CD4-positive, alpha-beta T cell treated with Interleukin-21 for 1 hour (primary cell): ENCODE data around the gene FAM9C.
"Not testable (repeated sequence)": the region's sequence is repeated elsewhere in the genome, so short reads cannot be mapped to it uniquely, and the experiment has no call there.

Source experiments
- DNase-seq: peaks from one replicate; pipeline ENCODE4 v3.0.0-alpha.2; 2020

Gene FAM9C

GRCh38 chrX:13074297-13075262 is 30.2 kb upstream of the FAM9C start:
- peak; percentile 37 for DNase-seq

DNA sequence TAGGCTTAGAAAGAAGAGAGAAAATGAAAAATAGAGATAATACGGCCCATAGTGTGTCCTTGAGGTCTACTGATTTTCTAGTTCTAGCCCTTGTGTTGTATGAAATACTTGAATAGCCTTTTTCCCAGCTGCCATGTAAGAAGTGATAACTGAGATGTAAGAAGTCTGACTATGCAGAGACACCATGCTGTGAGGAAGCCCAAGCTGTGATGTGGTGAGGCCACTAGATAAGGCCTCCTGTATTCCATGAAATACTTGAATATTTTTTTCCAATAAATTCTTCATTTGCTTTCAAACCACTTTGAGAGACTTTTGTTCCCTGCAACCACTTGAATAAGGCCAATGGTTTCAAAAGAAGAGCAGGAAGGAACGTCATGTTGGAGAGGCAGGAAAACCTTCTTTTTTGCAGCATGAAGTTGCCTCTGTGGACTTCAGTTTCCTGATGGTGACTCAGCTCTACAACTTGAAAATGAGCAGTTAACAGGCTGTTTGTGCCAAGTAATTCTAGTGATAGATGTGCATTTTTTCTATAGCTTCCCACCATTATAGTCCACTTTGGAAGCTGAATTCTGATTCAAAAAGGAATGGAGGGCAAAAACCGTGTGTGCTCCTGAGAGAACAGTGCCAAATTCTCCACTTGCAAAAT is 25.5 kb upstream of the FAM9C start:
- DNase-seq: no peak

DNA sequence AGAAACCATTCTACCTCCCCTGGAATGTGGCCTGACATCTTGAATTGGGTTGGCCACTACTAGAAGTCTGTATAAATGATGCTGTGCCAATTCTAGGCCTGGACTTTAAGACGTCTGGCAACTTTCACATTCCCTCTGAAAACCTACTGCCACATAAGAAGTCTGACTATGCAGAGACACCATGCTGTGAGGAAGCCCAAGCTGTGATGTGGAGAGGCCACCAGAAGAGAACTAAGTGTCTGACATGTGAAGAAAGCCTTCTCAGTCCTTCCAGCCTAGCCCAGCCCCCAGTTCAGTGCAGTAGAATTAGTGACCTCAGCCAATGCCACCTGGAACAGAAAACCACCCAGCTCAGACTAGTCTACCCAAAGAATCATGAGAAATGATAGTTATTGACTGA is 24.2 kb upstream of the FAM9C start:
- no peak for DNase-seq

GRCh38 chrX:13067773-13068172 is 23.4 kb upstream of the FAM9C start:
- no peak for DNase-seq

- DNase-seq: no peak
Measured at GRCh38 chrX:13066391-13066790, 22.0 kb upstream of the FAM9C start.

DNA sequence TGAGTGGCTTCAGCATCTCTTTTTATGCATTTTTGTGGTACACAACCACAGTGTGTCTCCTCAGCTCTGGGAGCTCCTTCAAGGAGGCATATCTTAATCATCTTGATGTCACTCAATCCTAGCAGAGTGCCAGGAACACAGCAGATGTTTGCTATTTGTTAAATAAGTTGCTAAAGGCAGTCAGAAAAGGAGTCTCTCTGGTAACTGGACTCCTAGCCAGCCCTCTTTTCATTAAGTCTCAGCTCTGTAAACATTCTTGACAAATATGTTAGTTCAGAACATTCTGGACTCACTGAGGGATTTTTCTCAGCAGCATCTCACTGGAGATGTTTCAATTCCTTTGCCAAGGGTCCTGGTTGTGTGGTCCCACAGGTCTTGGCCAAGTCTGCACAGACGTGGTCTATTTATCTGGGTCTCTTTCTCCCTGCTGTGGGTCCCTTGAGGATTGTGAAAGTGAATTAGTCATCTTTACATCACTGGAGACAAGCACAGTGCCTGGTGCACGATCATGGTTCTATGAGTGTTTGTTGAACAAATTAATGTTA is 20.3 kb upstream of the FAM9C start:
- no peak for DNase-seq

- not testable (repeated sequence) for DNase-seq
Measured at GRCh38 chrX:13063124-13063523, 18.7 kb upstream of the FAM9C start.

DNA sequence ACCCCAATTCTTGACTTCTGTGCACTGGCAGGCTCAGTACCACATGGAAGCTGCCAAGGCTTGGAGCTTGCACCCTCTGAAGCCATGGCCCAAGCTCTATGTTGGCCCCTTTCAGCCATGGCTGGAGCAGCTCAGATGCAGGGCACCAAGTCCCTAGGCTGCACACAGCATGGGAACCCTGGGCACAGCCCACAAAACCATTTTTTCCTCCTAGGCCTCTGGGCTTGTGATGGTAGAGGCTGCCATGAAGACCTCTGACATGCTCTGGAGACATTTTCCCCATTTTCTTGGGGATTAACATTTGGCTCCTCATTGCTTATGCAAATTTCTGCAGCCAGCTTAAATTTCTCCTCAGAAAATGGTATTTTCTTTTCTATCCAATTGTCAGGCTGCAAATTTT is 17.9 kb upstream of the FAM9C start:
- not testable (repeated sequence) for DNase-seq

- DNase-seq: not testable (repeated sequence)
Measured at GRCh38 chrX:13061215-13061708, 16.8 kb upstream of the FAM9C start.

DNA sequence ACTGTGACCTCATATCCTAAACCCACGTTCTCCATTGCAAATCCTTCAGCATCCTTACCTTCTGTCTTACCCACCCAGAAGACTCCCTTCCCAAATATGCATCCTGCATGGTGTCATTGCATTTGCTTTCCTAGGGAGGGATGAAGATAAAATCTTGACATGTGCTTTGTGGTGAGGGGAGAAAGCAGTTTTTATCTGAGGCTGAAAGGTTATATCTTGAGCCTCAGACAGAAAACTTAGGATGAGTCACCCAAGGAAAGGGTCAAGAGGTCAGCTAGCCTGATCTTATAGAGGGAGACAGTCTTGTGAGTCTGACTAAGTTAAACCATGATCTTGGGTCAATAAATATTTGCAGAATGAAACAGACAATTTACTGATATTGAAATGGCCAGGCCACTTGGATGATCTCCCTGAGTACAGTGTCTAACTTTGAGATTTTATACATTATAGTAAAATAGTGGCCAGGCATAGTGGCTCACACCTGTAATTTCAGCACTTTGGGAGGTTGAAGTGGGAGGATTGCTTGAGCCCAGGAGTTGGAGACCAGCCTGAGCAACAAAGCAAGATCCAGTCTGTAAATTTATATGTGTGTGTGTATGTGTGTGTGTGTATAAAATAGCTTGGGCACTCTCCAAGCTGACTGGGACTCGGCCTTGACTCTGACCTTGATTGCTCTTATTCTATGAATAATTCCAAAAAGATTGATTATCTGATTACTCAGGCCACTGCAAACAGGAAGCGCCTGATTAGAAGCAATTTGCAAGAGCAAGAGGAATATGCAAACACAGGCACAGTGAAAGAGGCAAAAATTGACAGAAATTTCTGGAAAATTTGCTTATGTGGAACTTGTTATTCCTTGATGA is 15.4 kb upstream of the FAM9C start:
- DNase-seq: no peak

GRCh38 chrX:13055486-13055885 is 11.1 kb upstream of the FAM9C start:
- DNase-seq: no peak

GRCh38 chrX:13053171-13053570 is 8.8 kb upstream of the FAM9C start:
- no peak for DNase-seq

DNA sequence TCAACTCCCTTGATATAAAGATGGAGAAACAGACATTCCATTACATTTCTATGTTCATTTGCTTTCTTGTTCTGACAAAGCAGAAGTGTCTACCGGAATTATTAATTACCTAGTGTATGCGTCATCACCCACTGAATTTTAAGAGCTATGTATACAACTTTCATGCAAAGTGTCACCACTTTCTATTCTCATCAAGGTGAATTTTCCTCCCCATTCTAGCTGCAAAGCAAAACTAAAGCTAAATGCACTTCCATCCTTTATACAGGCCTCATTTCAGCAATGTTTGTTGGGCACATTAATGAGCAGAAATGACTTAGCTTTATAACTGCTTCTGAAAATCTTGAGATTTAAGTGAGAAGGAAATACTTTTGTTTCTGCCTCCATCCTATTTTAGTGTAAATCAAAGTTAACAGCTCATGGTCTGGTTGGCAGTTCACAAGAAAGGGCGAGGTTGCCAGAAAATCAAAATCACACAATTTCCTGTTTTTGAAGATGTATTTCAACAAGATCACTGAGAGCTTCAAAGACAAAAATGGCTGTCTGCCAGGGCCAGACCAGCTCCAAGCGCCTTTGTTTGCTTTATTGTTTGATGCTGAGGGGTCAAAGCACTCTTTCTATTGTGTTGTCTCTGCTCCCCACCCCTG is 7.2 kb upstream of the FAM9C start:
- peak; percentile 72 for DNase-seq

GRCh38 chrX:13051167-13051528 is 6.7 kb upstream of the FAM9C start:
- no peak for DNase-seq

DNA sequence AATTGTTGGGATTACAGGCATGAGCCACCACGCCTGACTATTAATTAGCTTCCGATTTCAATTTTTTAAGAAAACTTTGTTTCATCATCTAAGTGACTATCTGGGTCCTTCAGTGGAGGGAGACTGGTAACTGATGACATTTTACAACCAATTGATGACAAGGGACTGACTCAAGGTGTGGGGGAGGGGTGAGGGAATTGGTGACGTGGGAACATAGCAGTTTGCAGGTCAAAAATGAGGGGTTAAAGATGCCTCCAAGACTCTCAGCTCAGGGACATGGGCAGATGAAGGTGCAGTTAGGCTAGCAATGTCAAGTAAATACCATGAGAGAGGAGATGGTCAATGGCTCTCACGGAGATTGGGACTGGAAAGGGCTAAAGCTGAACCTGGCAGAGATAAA is 5.7 kb upstream of the FAM9C start:
- DNase-seq: no peak

- no peak for DNase-seq
Measured at GRCh38 chrX:13048280-13048679, 3.9 kb upstream of the FAM9C start.

DNA sequence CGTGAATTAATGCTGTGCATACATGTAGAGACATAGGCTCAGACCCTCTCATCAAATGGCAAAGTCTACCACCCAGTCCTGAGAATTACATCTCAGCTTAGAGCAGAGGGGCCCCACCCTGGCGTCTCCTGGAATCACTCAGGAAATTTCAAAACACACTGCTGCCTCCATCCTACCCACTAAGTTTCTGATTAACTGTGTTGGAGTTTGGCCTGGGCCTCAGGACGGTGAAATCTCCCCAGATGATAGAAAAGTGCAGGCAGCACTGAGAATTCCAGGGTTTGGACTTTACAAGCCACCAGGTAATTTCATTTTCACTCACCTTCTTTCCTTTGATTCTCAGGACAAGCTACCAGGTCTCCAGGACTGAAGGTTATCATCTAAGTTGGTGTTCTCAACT is 3.3 kb upstream of the FAM9C start:
- no peak for DNase-seq

GRCh38 chrX:13046141-13046855 is 1.9 kb upstream of the FAM9C start:
- DNase-seq: no peak

DNA sequence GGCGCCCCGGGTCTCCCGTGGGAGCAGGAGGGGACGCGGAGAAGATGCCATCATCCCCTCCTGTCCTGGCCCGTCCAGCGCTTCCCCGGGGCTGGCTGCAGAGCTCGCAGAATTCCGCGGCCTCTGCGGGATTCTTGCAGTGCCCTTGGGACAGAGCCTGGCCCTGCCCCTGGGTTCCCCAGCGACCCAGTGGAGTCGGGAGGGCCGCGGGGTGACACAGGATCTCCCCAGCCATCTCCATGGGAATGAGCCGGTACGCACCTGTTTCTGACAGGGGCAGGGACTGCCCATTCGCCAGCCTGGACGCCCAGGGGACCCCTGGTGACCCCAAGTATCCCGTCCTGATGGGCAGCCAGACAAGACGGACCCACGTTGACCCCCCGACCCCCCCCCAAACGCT is 482 bp downstream of the FAM9C start:
- no peak for DNase-seq

DNA sequence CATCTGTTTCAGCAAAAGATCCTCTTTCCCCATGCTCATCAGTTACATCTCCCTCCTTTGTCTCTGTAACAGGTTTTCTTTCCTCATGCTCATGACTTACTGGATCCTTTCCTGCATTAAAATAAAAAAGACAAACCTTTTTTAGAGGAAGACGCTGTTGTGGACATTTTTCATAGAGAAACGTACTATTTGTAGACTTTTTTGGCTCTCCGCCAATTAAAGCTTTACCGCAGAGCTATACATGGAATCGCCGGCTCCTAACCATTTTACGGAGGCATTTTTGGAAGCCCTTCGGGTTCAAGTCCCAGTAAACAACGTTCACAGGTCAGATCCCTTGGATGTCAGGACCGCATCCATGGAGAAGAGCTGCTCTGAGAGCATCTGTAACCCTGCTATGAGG is 1.3 kb downstream of the FAM9C start:
- DNase-seq: no peak

- DNase-seq: no peak
Measured at GRCh38 chrX:13036896-13037295, 7.5 kb downstream of the FAM9C start.

- no peak for DNase-seq
Measured at GRCh38 chrX:13033193-13033592, 11.2 kb downstream of the FAM9C start.
